ENCODE measurements around the gene TBC1D22A.
"Not testable (repeated sequence)": the region's sequence is repeated elsewhere in the genome, so short reads cannot be mapped to it uniquely, and the experiment has no call there.

TBC1D22A gene

GRCh38 chr22:47115518-47115890, 353.1 kb downstream of the TBC1D22A start:
- no peaks in the 10 kb centered on the region for H3K9me3 ChIP-seq (ENCODE audit: control insufficient read depth, low read length)
- DNase-seq = no peak
- H3K27ac ChIP-seq (ENCODE audit: insufficient read depth, low read length, poor library complexity, severe bottlenecking) = no peak overlapping the region

GRCh38 chr22:47115921-47116320, 353.5 kb downstream of the TBC1D22A start:
- Histone ChIP-seq H3K4me1 (ENCODE audit: control insufficient read depth, insufficient read depth, low read length, poor library complexity, severe bottlenecking) (no peaks in the 10 kb centered on the region), H3K36me3 (ENCODE audit: control insufficient read depth, insufficient read depth, low read length) (no peaks in the 10 kb centered on the region), H3K27ac (ENCODE audit: insufficient read depth, low read length, poor library complexity, severe bottlenecking) (no peak overlapping the region), H3K4me3 (ENCODE audit: insufficient read depth, low read depth, low read length, poor library complexity, severe bottlenecking) (no peak overlapping the region), H3K27me3 (replicated peaks; ENCODE audit: control insufficient read depth, insufficient read depth, low read length, poor library complexity, severe bottlenecking) (no peaks in the 10 kb centered on the region), H3K9me3 (ENCODE audit: control insufficient read depth, low read length) (no peaks in the 10 kb centered on the region)
- no peak for DNase-seq

More at GRCh38 chr22:47115518-47115890, 353.1 kb downstream of the TBC1D22A start:
- Histone ChIP-seq H3K36me3 (ENCODE audit: control insufficient read depth, insufficient read depth, low read length) (peaks cover 2% of the 10 kb centered on the region), H3K27me3 (replicated peaks; ENCODE audit: control insufficient read depth, insufficient read depth, low read length, poor library complexity, severe bottlenecking) (no peaks in the 10 kb centered on the region), H3K4me1 (ENCODE audit: control insufficient read depth, insufficient read depth, low read length, poor library complexity, severe bottlenecking) (no peaks in the 10 kb centered on the region), H3K4me3 (ENCODE audit: insufficient read depth, low read depth, low read length, poor library complexity, severe bottlenecking) (no peak overlapping the region)

- Histone ChIP-seq H3K27me3 (replicated peaks; ENCODE audit: control insufficient read depth, insufficient read depth, low read length, poor library complexity, severe bottlenecking) (no peaks in the 10 kb centered on the region), H3K27ac (ENCODE audit: insufficient read depth, low read length, poor library complexity, severe bottlenecking) (no peak overlapping the region), H3K4me1 (ENCODE audit: control insufficient read depth, insufficient read depth, low read length, poor library complexity, severe bottlenecking) (no peaks in the 10 kb centered on the region), H3K4me3 (ENCODE audit: insufficient read depth, low read depth, low read length, poor library complexity, severe bottlenecking) (no peak overlapping the region), H3K9me3 (ENCODE audit: control insufficient read depth, low read length) (no peaks in the 10 kb centered on the region), H3K36me3 (ENCODE audit: control insufficient read depth, insufficient read depth, low read length) (no peaks in the 10 kb centered on the region)
- no peak for DNase-seq
Measured at GRCh38 chr22:47116426-47117341, 354.2 kb downstream of the TBC1D22A start.

GRCh38 chr22:47117442-47117841, 355.0 kb downstream of the TBC1D22A start:
- H3K9me3 ChIP-seq (ENCODE audit: control insufficient read depth, low read length); H3K27me3 ChIP-seq (replicated peaks; ENCODE audit: control insufficient read depth, insufficient read depth, low read length, poor library complexity, severe bottlenecking); DNase-seq; H3K4me3 ChIP-seq (ENCODE audit: insufficient read depth, low read depth, low read length, poor library complexity, severe bottlenecking); H3K36me3 ChIP-seq (ENCODE audit: control insufficient read depth, insufficient read depth, low read length); H3K27ac ChIP-seq (ENCODE audit: insufficient read depth, low read length, poor library complexity, severe bottlenecking); H3K4me1 ChIP-seq (ENCODE audit: control insufficient read depth, insufficient read depth, low read length, poor library complexity, severe bottlenecking): not testable (repeated sequence)

GRCh38 chr22:47119181-47119580, 356.7 kb downstream of the TBC1D22A start:
- H3K27ac ChIP-seq (ENCODE audit: insufficient read depth, low read length, poor library complexity, severe bottlenecking) = no peak overlapping the region
- H3K4me3 ChIP-seq (ENCODE audit: insufficient read depth, low read depth, low read length, poor library complexity, severe bottlenecking) = no peak overlapping the region
- no peaks in the 10 kb centered on the region for H3K9me3 ChIP-seq (ENCODE audit: control insufficient read depth, low read length)
- no peak for DNase-seq
- H3K4me1 ChIP-seq (ENCODE audit: control insufficient read depth, insufficient read depth, low read length, poor library complexity, severe bottlenecking) = no peaks in the 10 kb centered on the region
- H3K27me3 ChIP-seq (replicated peaks; ENCODE audit: control insufficient read depth, insufficient read depth, low read length, poor library complexity, severe bottlenecking) = no peaks in the 10 kb centered on the region
- H3K36me3 ChIP-seq (ENCODE audit: control insufficient read depth, insufficient read depth, low read length) = no peaks in the 10 kb centered on the region

- H3K36me3 ChIP-seq (ENCODE audit: control insufficient read depth, insufficient read depth, low read length) = no peaks in the 10 kb centered on the region
- H3K27ac ChIP-seq (ENCODE audit: insufficient read depth, low read length, poor library complexity, severe bottlenecking) = no peak overlapping the region
- no peak overlapping the region for H3K4me3 ChIP-seq (ENCODE audit: insufficient read depth, low read depth, low read length, poor library complexity, severe bottlenecking)
- no peaks in the 10 kb centered on the region for H3K4me1 ChIP-seq (ENCODE audit: control insufficient read depth, insufficient read depth, low read length, poor library complexity, severe bottlenecking)
- no peaks in the 10 kb centered on the region for H3K27me3 ChIP-seq (replicated peaks; ENCODE audit: control insufficient read depth, insufficient read depth, low read length, poor library complexity, severe bottlenecking)
- no peaks in the 10 kb centered on the region for H3K9me3 ChIP-seq (ENCODE audit: control insufficient read depth, low read length)
- DNase-seq = no peak
Measured at GRCh38 chr22:47120399-47120798, 357.9 kb downstream of the TBC1D22A start.

- no peaks in the 10 kb centered on the region for H3K36me3 ChIP-seq (ENCODE audit: control insufficient read depth, insufficient read depth, low read length)
- DNase-seq = no peak
- H3K27ac ChIP-seq (ENCODE audit: insufficient read depth, low read length, poor library complexity, severe bottlenecking) = no peak overlapping the region
- H3K4me3 ChIP-seq (ENCODE audit: insufficient read depth, low read depth, low read length, poor library complexity, severe bottlenecking) = no peak overlapping the region
- no peaks in the 10 kb centered on the region for H3K4me1 ChIP-seq (ENCODE audit: control insufficient read depth, insufficient read depth, low read length, poor library complexity, severe bottlenecking)
- H3K9me3 ChIP-seq (ENCODE audit: control insufficient read depth, low read length) = no peaks in the 10 kb centered on the region
- H3K27me3 ChIP-seq (replicated peaks; ENCODE audit: control insufficient read depth, insufficient read depth, low read length, poor library complexity, severe bottlenecking) = no peaks in the 10 kb centered on the region
Measured at GRCh38 chr22:47121791-47122190, 359.3 kb downstream of the TBC1D22A start.

- Histone ChIP-seq H3K27me3 (replicated peaks; ENCODE audit: control insufficient read depth, insufficient read depth, low read length, poor library complexity, severe bottlenecking) (no peaks in the 10 kb centered on the region), H3K9me3 (ENCODE audit: control insufficient read depth, low read length) (no peaks in the 10 kb centered on the region), H3K4me3 (ENCODE audit: insufficient read depth, low read depth, low read length, poor library complexity, severe bottlenecking) (no peak overlapping the region), H3K27ac (ENCODE audit: insufficient read depth, low read length, poor library complexity, severe bottlenecking) (no peak overlapping the region), H3K36me3 (ENCODE audit: control insufficient read depth, insufficient read depth, low read length) (no peaks in the 10 kb centered on the region), H3K4me1 (ENCODE audit: control insufficient read depth, insufficient read depth, low read length, poor library complexity, severe bottlenecking) (no peaks in the 10 kb centered on the region)
- no peak for DNase-seq
Measured at GRCh38 chr22:47122441-47123000, 360.1 kb downstream of the TBC1D22A start.

GRCh38 chr22:47123006-47123826, 360.8 kb downstream of the TBC1D22A start:
- Histone ChIP-seq H3K36me3 (ENCODE audit: control insufficient read depth, insufficient read depth, low read length) (no peaks in the 10 kb centered on the region), H3K4me3 (ENCODE audit: insufficient read depth, low read depth, low read length, poor library complexity, severe bottlenecking) (no peak overlapping the region), H3K4me1 (ENCODE audit: control insufficient read depth, insufficient read depth, low read length, poor library complexity, severe bottlenecking) (no peaks in the 10 kb centered on the region), H3K27ac (ENCODE audit: insufficient read depth, low read length, poor library complexity, severe bottlenecking) (no peak overlapping the region), H3K27me3 (replicated peaks; ENCODE audit: control insufficient read depth, insufficient read depth, low read length, poor library complexity, severe bottlenecking) (no peaks in the 10 kb centered on the region), H3K9me3 (ENCODE audit: control insufficient read depth, low read length) (no peaks in the 10 kb centered on the region)
- no peak for DNase-seq

All from effector memory CD4-positive, alpha-beta T cell (primary cell).